Activated CD4-positive, alpha-beta T cell treated with anti-CD3 and anti-CD28 coated beads, Interleukin-2, amount 10 ng/mL, durations not matched to agents 7 days and 5 days (primary cell): Measurements from ENCODE around the gene RFFL. TPM values are rescaled to one million over a fixed set of nuclear protein-coding genes. Genes with fewer than 3 reads are reported as not detected.

ENCODE experiments used
- CTCF ChIA-PET: fragments of 350-600 bp; sonication (Branson Sonifier 250); formaldehyde crosslinking; loops from one replicate; lab custom pipeline; 2021; ENCODE audit warnings: antibody characterized with exemption; lab: Charles Lee
- POLR2A ChIA-PET: fragments of 350-600 bp; sonication (Branson Sonifier 250); formaldehyde crosslinking; loops from one replicate; lab custom pipeline; 2021; ENCODE audit warnings: antibody characterized with exemption; lab: Charles Lee
- DNase-seq: peaks from one replicate; pipeline ENCODE4 v3.0.0-alpha.2; 2020
- H3K27ac Mint-ChIP-seq: one replicate; pipeline ENCODE4 v1.8.0; 2021; ENCODE audit warnings: mild to moderate bottlenecking, moderate library complexity, mixed read lengths
- H3K27me3 Mint-ChIP-seq: one replicate; pipeline ENCODE4 v1.8.0; 2021; ENCODE audit warnings: mixed read lengths
- H3K36me3 Mint-ChIP-seq: one replicate; pipeline ENCODE4 v1.8.0; 2021; ENCODE audit warnings: low read depth, mixed read lengths
- H3K4me1 Mint-ChIP-seq: one replicate; pipeline ENCODE4 v1.8.0; 2021; ENCODE audit warnings: mixed read lengths
- H3K4me3 Mint-ChIP-seq: one replicate; pipeline ENCODE4 v1.8.0; 2021; ENCODE audit warnings: mild to moderate bottlenecking, moderate library complexity, mixed read lengths
- H3K9me3 Mint-ChIP-seq: one replicate; pipeline ENCODE4 v1.8.0; 2021; ENCODE audit warnings: mixed read lengths
- total RNA-seq, 2 experiments: library from RNA; stranded (reverse); gene quantifications; one replicate each; pipeline ENCODE4 v1.2.3, GENCODE V29; 2021

RFFL gene
- total RNA-seq, 2 experiments from 2014 or later, result 36.0 to 40.1 TPM

DNA sequence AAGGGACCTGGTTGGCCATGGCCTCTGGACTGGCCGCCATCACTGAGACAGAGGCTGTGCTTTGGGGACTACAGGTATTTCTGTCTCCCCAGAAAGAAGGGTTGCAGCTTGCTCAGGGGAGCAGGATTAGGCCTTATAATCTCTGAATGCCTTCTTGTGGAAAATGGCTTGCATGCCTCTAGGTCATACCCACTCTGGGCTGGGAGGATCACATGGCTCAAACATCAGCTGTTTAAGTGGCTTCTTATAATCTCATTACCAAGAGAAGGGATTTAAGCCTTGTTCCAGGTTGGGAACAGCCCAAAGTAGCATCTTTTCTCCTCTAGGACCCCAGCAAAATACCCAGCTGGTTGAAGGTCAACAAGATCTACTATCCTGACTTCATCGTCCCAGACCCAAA is 64.1 kb downstream of the RFFL start:
- H3K9me3 Mint-ChIP-seq, result no peaks in the 10 kb centered on the region
- ChIA-PET CTCF (interaction anchor here (0.6 to 3.0 kb wide), 11 partner anchors 8 to 122 kb away, joined by 3 to 20 read pairs (median 6); partner anchors contain the start of genes FNDC8 and RAD51D), POLR2A (no interaction called here)
- DNase-seq, result no peak
- no peaks in the 10 kb centered on the region for H3K27me3 Mint-ChIP-seq
- H3K4me3 Mint-ChIP-seq, result no peak overlapping the region
- H3K4me1 Mint-ChIP-seq, result peaks cover 6% of the 10 kb centered on the region
- H3K36me3 Mint-ChIP-seq, result peaks cover 26% of the 10 kb centered on the region
- H3K27ac Mint-ChIP-seq, result no peak overlapping the region

- ChIA-PET CTCF (interaction anchor here (0.6 to 3.0 kb wide), 8 partner anchors 10 to 843 kb away, joined by 3 to 20 read pairs (median 6); partner anchors contain the start of genes FNDC8 and RAD51D), POLR2A (no interaction called here)
- Mint-ChIP-seq H3K27me3 (no peaks in the 10 kb centered on the region), H3K27ac (peak overlapping the region; percentile 60), H3K4me1 (peaks cover 10% of the 10 kb centered on the region), H3K4me3 (no peak overlapping the region), H3K9me3 (no peaks in the 10 kb centered on the region), H3K36me3 (peaks cover 34% of the 10 kb centered on the region)
- peak; percentile 84 for DNase-seq
These were observed 65.3 kb downstream of the RFFL start for GRCh38 chr17:34998205-34998604.

- no peak for DNase-seq
- Mint-ChIP-seq H3K36me3 (peaks cover 40% of the 10 kb centered on the region), H3K4me3 (no peak overlapping the region), H3K27me3 (no peaks in the 10 kb centered on the region), H3K9me3 (no peaks in the 10 kb centered on the region), H3K4me1 (peaks cover 18% of the 10 kb centered on the region), H3K27ac (no peak overlapping the region)
- ChIA-PET POLR2A (no interaction called here), CTCF (interaction anchor here (0.8 to 2.1 kb wide), 4 partner anchors 26 to 122 kb away, joined by 3 to 10 read pairs (median 4); no protein-coding TSS in a partner anchor)
These were observed 66.1 kb downstream of the RFFL start for GRCh38 chr17:34997355-34997862.

DNA sequence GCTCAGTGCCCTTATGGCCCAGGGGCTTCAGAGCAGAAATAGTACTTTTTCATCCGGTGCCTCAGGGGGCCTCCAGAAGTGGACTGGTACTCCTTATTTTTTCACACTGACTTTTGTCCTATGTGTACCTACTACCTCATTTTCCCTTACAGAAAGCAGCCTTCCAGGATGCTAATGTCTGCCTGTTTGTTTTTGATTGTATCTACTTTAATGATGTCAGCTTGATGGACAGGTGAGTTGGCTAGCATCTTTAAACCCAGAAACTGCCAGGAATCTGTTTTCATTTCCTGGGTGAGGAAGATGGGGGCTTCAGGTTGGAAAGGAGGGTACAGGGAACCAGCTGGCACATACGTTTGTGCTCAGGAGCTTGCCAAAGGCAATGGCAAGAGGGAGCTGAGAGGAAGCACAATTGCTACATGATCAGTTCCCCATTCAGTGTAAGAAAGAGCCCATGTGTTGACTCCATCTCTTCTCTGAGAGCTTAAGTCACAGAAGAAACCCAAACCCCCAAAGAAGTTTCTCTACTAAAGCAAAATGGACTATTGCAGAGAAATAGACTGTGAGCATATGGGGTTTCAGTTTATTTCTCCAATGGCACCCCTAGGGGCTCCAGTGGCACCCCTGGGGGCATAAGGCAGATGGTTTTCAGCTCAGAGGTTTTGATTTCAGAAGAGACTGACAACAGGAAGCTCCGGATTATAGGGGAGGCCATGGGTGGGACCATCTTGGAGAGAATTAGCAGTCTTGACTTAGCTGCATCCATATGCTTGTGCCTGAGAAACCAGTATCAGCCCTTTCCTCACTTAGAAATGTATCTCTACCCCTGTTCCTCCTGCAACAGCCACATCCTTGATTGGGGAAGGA is 66.9 kb downstream of the RFFL start:
- POLR2A ChIA-PET, result no interaction called here
- Mint-ChIP-seq H3K4me3 (no peak overlapping the region), H3K36me3 (peaks cover 42% of the 10 kb centered on the region), H3K9me3 (no peaks in the 10 kb centered on the region), H3K4me1 (peaks cover 22% of the 10 kb centered on the region), H3K27ac (no peak overlapping the region), H3K27me3 (no peaks in the 10 kb centered on the region)
- no peak for DNase-seq
- CTCF ChIA-PET, result interaction anchor here (0.7 to 2.1 kb wide), 7 partner anchors 15 to 123 kb away, joined by 3 to 10 read pairs (median 3); partner anchors contain the start of gene RAD51D

DNA sequence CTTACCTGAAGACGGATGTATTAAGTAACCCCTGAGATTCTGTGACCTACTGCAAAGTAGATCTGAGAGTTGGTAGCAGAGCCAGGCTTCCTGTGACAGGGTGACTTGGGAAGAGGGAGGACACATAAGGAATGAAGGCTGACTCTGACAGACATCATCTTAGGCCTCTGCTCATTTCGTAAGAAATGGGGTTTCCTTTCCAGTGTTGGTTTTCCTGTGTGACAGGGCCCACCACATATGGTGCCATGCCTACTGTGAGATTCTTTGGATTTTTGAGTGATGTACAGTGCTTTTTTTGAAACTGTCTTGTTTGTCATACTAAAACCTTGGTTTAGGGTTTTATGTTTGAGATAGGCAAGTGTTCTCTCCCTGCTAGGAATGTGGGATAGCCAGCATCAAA is 70.5 kb downstream of the RFFL start:
- Mint-ChIP-seq H3K27me3 (no peaks in the 10 kb centered on the region), H3K9me3 (no peaks in the 10 kb centered on the region), H3K27ac (no peak overlapping the region), H3K36me3 (peaks cover 51% of the 10 kb centered on the region), H3K4me1 (peaks cover 27% of the 10 kb centered on the region), H3K4me3 (no peak overlapping the region)
- ChIA-PET CTCF (interaction anchor here (0.7 to 2.8 kb wide), 3 partner anchors 11 to 97 kb away, joined by 3 to 14 read pairs (median 8); no protein-coding TSS in a partner anchor), POLR2A (no interaction called here)
- DNase-seq, result no peak

- H3K27me3 Mint-ChIP-seq, result no peaks in the 10 kb centered on the region
- H3K36me3 Mint-ChIP-seq, result peaks cover 54% of the 10 kb centered on the region
- POLR2A ChIA-PET, result interaction anchor here (0.6 kb wide), 1 partner anchor 95 kb away, joined by 3 read pairs; no protein-coding TSS in a partner anchor
- no peak overlapping the region for H3K4me3 Mint-ChIP-seq
- H3K4me1 Mint-ChIP-seq, result peaks cover 26% of the 10 kb centered on the region
- H3K27ac Mint-ChIP-seq, result no peak overlapping the region
- CTCF ChIA-PET, result interaction anchor here (0.8 to 2.8 kb wide), 6 partner anchors 9 to 127 kb away, joined by 3 to 14 read pairs (median 5); partner anchors contain the start of gene LIG3
- no peaks in the 10 kb centered on the region for H3K9me3 Mint-ChIP-seq
- DNase-seq, result no peak
These were observed 71.9 kb downstream of the RFFL start for GRCh38 chr17:34991606-34992005.

DNA sequence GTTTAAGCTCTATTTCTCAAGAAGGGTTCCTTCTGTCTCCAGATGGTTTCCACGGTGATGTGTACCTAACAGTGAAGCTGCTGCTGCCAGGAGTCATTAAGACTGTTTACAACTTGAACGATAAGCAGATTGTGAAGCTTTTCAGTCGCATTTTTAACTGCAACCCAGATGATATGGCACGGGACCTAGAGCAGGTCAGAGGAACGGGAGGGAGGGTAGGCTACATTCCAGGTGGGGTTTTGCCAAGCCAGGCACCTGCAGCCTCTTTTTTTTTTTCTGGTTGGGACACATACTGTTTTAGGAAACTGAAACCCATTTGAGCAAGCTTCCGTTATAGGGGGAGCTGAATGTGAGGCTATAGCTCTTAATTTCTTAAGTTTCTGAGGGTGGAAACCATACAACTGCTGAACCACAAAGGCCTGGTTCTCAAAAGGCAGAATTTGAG is 72.6 kb downstream of the RFFL start:
- H3K4me3 Mint-ChIP-seq, result no peak overlapping the region
- no peak for DNase-seq
- no peak overlapping the region for H3K27ac Mint-ChIP-seq
- H3K4me1 Mint-ChIP-seq, result peaks cover 26% of the 10 kb centered on the region
- no peaks in the 10 kb centered on the region for H3K27me3 Mint-ChIP-seq
- peaks cover 54% of the 10 kb centered on the region for H3K36me3 Mint-ChIP-seq
- ChIA-PET POLR2A (interaction anchor here (0.6 kb wide), 1 partner anchor 95 kb away, joined by 3 read pairs; no protein-coding TSS in a partner anchor), CTCF (interaction anchor here (0.6 to 2.8 kb wide), 7 partner anchors 10 to 449 kb away, joined by 3 to 14 read pairs (median 3); partner anchors contain the start of gene LIG3)
- H3K9me3 Mint-ChIP-seq, result no peaks in the 10 kb centered on the region

DNA sequence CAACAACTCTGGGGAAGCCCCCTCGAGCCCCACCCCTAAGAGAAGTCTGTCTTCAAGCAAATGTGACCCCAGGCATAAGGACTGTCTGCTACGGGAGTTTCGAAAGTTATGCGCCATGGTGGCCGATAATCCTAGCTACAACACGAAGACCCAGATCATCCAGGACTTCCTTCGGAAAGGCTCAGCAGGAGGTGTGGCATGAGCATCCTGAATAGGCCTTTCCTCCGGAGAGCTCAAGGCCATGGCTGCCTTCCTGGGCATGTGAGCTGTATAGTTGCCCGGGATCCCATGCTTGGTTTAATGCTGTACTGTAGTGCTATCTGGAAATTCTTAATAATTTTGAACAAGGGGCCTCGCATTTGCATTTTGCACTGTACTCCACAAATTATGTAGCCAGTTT is 74.0 kb downstream of the RFFL start:
- no peak overlapping the region for H3K27ac Mint-ChIP-seq
- CTCF ChIA-PET, result interaction anchor here (0.6 kb wide), 1 partner anchor 13 kb away, joined by 4 read pairs; no protein-coding TSS in a partner anchor

GRCh38 chr17:34988644-34989043 is 74.9 kb downstream of the RFFL start:
- peaks cover 47% of the 10 kb centered on the region for H3K36me3 Mint-ChIP-seq
- H3K4me1 Mint-ChIP-seq, result peaks cover 29% of the 10 kb centered on the region
- no peaks in the 10 kb centered on the region for H3K27me3 Mint-ChIP-seq
- DNase-seq, result no peak
- POLR2A ChIA-PET, result no interaction called here
- H3K9me3 Mint-ChIP-seq, result no peaks in the 10 kb centered on the region
- H3K4me3 Mint-ChIP-seq, result no peak overlapping the region
- CTCF ChIA-PET, result interaction anchor here (1.0 kb wide), 1 partner anchor 123 kb away, joined by 3 read pairs; no protein-coding TSS in a partner anchor
- no peak overlapping the region for H3K27ac Mint-ChIP-seq

More for the DNA sequence above, 74.0 kb downstream of the RFFL start:
- Mint-ChIP-seq H3K9me3 (no peaks in the 10 kb centered on the region), H3K36me3 (peaks cover 47% of the 10 kb centered on the region), H3K4me1 (peaks cover 26% of the 10 kb centered on the region), H3K27me3 (no peaks in the 10 kb centered on the region), H3K4me3 (no peak overlapping the region)
- POLR2A ChIA-PET, result no interaction called here
- DNase-seq, result no peak

GRCh38 chr17:34987232-34987631 is 76.3 kb downstream of the RFFL start:
- H3K4me3 Mint-ChIP-seq, result no peak overlapping the region
- H3K4me1 Mint-ChIP-seq, result peaks cover 27% of the 10 kb centered on the region
- CTCF ChIA-PET, result no interaction called here
- peaks cover 35% of the 10 kb centered on the region for H3K36me3 Mint-ChIP-seq
- DNase-seq, result no peak
- H3K9me3 Mint-ChIP-seq, result no peaks in the 10 kb centered on the region
- no peaks in the 10 kb centered on the region for H3K27me3 Mint-ChIP-seq
- no peak overlapping the region for H3K27ac Mint-ChIP-seq
- POLR2A ChIA-PET, result no interaction called here

- H3K36me3 Mint-ChIP-seq, result peaks cover 8% of the 10 kb centered on the region
- H3K4me3 Mint-ChIP-seq, result peak overlapping the region; percentile 87
- peaks cover 39% of the 10 kb centered on the region for H3K4me1 Mint-ChIP-seq
- CTCF ChIA-PET, result interaction anchor here (0.8 to 3.0 kb wide), 12 partner anchors 9 to 160 kb away, joined by 3 to 12 read pairs (median 4); partner anchors contain the start of genes NLE1, RAD51D and RFFL
- no peak for DNase-seq
- H3K9me3 Mint-ChIP-seq, result no peaks in the 10 kb centered on the region
- POLR2A ChIA-PET, result no interaction called here
- peak overlapping the region; percentile 97 for H3K27ac Mint-ChIP-seq
- H3K27me3 Mint-ChIP-seq, result no peaks in the 10 kb centered on the region
These were observed 81.8 kb downstream of the RFFL start for GRCh38 chr17:34981538-34982241.
